Measurements from ENCODE around the gene TPPP. TPM values are rescaled to one million over a fixed set of nuclear protein-coding genes. Genes with fewer than 3 reads are reported as not detected.

TPPP gene
- total RNA-seq, 2 donors from 2014 or later, result 1.7 to 4.0 TPM

- H3K4me3 ChIP-seq, result no peak overlapping the region
- intact Hi-C loops (cut with DNase I), result no loop called here
- no peaks in the 10 kb centered on the region for H3K9me3 ChIP-seq
- H3K4me1 ChIP-seq, result no peaks in the 10 kb centered on the region
- DNase-seq, result no peak
- no peak overlapping the region for H3K27ac ChIP-seq
- H3K36me3 ChIP-seq, result no peaks in the 10 kb centered on the region
- TF ChIP-seq CTCF (IDR thresholded peaks at IDR 0.05), result no peak
- no peak overlapping the region for H3K9ac ChIP-seq (ENCODE audit: low read depth in 2 of 2, low read length in 2 of 2)
- H3K27me3 ChIP-seq, result no peaks in the 10 kb centered on the region
Observed at GRCh38 chr5:643351-643801, 49.8 kb downstream of the TPPP start.

- Histone ChIP-seq H3K27ac (no peak overlapping the region), H3K9me3 (no peaks in the 10 kb centered on the region), H3K4me3 (no peak overlapping the region), H3K36me3 (no peaks in the 10 kb centered on the region), H3K9ac (ENCODE audit: low read depth in 2 of 2, low read length in 2 of 2) (no peak overlapping the region), H3K27me3 (no peaks in the 10 kb centered on the region), H3K4me1 (no peaks in the 10 kb centered on the region)
- no peak for DNase-seq
- no peak for TF ChIP-seq CTCF (IDR thresholded peaks at IDR 0.05)
- intact Hi-C loops (cut with DNase I), result no loop called here
Observed at GRCh38 chr5:642481-642880, 50.7 kb downstream of the TPPP start.

- DNase-seq, result no peak
- intact Hi-C loops (cut with DNase I), result no loop called here
- H3K9me3 ChIP-seq, result no peaks in the 10 kb centered on the region
- TF ChIP-seq CTCF (IDR thresholded peaks at IDR 0.05), result no peak
- H3K27ac ChIP-seq, result no peak overlapping the region
- H3K4me1 ChIP-seq, result no peaks in the 10 kb centered on the region
- H3K36me3 ChIP-seq, result no peaks in the 10 kb centered on the region
- no peak overlapping the region for H3K4me3 ChIP-seq
- no peaks in the 10 kb centered on the region for H3K27me3 ChIP-seq
- no peak overlapping the region for H3K9ac ChIP-seq (ENCODE audit: low read depth in 2 of 2, low read length in 2 of 2)
Observed at GRCh38 chr5:641331-641765, 51.8 kb downstream of the TPPP start.

- Histone ChIP-seq H3K4me1 (no peaks in the 10 kb centered on the region), H3K27me3 (no peaks in the 10 kb centered on the region), H3K4me3 (no peak overlapping the region), H3K9ac (ENCODE audit: low read depth in 2 of 2, low read length in 2 of 2) (no peak overlapping the region), H3K27ac (no peak overlapping the region), H3K36me3 (peaks cover 1% of the 10 kb centered on the region), H3K9me3 (no peaks in the 10 kb centered on the region)
- no peak for TF ChIP-seq CTCF (IDR thresholded peaks at IDR 0.05)
- DNase-seq, result peak; percentile 7
- intact Hi-C loops (cut with DNase I), result no loop called here
Observed at GRCh38 chr5:640461-641330, 52.5 kb downstream of the TPPP start.

GRCh38 chr5:639584-640213 lies 53.5 kb downstream of the TPPP start:
- H3K9ac ChIP-seq (ENCODE audit: low read depth in 2 of 2, low read length in 2 of 2), result no peak overlapping the region
- H3K4me1 ChIP-seq, result no peaks in the 10 kb centered on the region
- peaks cover 4% of the 10 kb centered on the region for H3K36me3 ChIP-seq
- DNase-seq, result peak; percentile 6
- H3K27me3 ChIP-seq, result no peaks in the 10 kb centered on the region
- H3K4me3 ChIP-seq, result no peak overlapping the region
- no peak overlapping the region for H3K27ac ChIP-seq
- no peak for TF ChIP-seq CTCF (IDR thresholded peaks at IDR 0.05)
- H3K9me3 ChIP-seq, result no peaks in the 10 kb centered on the region
- intact Hi-C loops (cut with DNase I), result no loop called here

Data from colonic mucosa (tissue), 4 donors.